GM18508 (cell line): Measurements from ENCODE around the gene APOM.

Experiments
- ATAC-seq: cut with Tn5 transposase; IDR thresholded peaks from one replicate; pipeline ENCODE4 v1.9.1; 2021; ENCODE audit warnings: moderate number of reproducible peaks; ENCODE audit not compliant: insufficient read depth, unreplicated experiment

The APOM gene

DNA sequence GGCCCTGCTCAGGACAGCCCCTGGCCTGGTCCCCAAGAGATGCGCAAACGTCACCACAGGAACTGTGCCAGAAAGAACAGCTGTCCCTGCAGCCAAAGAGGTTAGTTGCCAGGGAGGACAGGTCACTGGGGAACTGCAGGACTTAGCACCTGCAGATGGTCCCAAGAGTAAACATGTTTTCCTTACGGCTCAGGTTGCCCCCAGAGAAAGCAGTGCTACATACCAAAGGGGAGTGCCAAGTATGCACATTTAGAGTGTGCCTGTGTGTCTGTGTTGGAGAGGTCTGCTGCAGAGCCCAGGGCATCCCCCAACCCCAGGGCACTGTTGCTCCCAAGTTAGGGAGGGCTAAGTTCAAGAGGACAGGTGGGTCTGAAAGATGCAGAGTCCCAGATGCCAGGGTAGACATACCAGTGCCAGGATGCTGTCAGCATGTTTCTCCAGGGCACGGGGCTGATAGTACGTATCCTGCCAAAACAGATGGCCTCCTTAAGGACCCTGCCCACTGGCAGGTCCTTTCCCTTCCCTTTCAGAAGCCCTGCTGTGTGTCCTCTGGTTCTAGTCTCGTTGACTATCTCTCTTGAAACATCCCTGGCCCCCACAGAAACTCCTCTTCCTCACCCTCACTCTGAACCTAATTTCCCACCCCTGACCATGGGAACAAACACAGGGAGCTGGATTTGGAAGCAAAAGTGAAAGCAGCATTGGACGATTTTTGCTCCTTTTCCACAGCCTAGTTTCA lies 46.1 kb downstream of the APOM start:
- no peak for ATAC-seq

DNA sequence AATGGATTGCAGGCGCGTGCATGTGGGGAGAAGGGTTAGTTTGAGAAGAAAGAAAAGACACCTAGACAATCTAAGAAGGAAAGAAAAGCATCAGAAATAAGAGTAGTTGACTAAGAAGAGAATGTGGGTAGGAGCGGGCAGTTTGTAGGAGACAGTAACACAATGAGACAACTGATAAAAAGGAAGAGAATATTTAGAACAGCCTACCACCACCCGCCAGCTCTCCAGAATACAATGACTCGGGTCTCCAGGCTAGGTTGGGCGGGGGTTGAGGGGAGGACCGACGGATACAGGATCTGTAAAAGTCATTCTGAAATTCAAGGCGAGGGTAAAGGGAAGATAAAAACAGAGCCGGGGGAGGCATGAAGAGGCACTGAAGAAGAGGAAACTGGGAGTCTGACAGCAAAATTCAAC lies 46.7 kb downstream of the APOM start:
- no peak for ATAC-seq

DNA sequence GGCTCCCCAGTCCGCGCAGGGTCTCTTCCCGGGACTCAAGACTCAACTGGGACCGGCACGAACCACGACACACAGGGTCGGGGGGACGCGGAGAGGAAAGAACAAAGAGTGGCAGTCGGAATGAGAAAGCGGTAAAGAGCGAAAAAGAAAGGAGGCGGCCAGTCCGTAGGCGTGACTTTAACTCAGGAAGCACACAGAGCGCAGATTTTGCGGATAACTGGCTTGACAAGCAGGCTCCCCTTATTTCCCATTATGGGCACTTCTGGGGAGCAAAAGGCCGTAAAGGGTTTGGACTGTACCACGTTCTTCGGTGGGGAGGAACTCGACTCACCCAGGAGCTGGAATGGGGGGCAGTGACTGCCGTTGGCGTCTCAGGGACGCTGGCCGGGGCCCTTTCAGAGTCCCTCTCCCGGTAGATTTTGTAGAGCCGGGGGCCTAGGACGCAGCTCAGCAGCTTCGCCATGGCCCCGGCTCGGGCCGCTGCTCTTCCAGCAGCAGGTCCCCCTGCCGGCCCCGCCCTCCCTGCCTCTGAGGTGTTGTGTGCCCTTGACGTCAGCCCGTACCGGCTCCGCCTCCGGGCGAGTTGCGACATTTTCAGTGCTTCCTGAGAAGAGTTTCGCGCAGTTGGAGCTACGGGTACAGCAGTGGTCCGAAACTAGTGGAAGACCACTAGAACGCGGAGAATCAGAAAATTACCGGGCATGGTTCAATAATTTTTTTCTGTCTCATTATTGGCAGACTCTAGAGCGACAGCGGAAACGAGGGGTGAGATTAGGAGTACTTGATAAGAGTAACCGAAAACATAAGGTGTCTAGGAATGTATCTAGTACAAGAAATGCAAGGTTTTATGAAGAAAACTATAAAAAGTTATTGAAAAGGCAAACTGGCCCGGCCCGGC lies 47.4 kb downstream of the APOM start, which contains the start of gene ABHD16A:
Gene ABHD16A, minus strand, starts transcription at position 506 of the 898 bp plus-strand sequence. Its CDS starts 43 bp downstream, at position 463.
- no peak for ATAC-seq

DNA sequence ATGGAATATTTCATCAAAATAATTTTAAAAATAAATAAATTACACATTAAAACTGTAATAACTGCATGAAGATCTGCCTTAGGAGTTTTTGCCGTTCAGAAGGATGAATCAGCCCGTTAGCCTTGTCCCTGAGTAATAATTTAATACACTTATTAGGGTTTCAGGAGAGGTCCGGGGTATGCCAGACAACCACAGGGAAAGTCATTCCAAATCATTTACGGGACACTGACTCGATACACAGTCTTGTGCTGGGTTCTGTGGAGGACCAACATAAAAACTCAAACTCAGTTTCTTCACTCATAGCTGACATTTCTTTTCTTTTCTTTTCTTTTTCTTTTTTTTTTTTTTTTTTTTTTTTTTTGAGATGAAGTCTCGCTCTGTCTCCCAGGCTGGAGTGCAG lies 50.2 kb downstream of the APOM start:
- no peak for ATAC-seq

DNA sequence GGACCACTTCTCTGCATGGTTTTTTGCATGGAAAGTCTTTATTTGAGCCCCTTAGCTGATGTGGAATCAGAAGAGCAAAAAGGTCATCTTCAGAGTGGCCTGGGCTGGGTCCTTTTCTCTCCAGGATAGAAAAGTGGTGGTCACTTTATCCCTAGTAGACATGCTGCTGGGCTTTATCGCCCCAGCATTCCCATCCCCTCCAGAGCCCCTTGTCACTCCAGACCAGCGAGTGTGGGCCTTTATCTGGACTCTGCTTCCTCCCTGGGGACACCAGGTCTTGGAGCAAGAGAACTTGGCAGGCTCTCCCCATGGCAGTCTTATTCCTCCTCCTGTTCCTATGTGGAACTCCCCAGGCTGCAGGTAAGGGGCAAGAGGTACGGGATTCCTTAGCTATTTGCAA lies 50.9 kb downstream of the APOM start, which contains the start of gene LY6G6F:
Gene LY6G6F, plus strand, starts transcription at position 268 of the 400 bp plus-strand sequence. Its CDS starts 41 bp downstream, at position 309.
- ATAC-seq, result no peak

DNA sequence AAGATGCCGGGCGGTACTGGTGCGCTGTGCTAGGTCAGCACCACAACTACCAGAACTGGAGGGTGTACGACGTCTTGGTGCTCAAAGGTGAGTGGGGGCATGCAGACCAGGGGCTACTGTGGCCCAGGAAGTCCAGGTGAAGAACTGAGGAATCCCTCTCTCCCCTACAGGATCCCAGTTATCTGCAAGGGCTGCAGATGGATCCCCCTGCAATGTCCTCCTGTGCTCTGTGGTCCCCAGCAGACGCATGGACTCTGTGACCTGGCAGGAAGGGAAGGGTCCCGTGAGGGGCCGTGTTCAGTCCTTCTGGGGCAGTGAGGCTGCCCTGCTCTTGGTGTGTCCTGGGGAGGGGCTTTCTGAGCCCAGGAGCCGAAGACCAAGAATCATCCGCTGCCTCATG lies 52.0 kb downstream of the APOM start:
- no peak for ATAC-seq
